ENCODE data around the gene PPP1R3E.

DNA sequence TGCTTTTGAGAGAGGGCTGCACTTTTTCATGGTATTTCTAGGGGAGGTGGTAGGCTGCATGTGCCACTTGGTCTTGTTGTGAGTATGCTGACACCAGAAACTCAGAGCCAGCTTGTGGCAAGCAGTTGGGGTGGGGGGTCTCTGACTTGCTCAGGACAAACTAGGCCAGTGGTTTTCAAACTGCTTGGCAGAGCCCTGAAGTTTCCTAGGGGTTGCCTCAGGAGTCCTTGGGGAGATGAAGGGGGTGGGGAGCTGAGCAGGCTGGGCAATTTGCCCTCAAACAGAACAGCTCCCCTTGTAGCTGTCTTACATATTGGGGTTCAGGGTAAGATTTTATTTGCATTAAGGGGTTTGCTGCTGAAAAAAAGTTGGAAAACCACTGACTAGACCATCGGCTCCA lies 7.9 kb upstream of the PPP1R3E start:
- no peak for TF ChIP-seq POLR2AphosphoS5 (IDR thresholded peaks at IDR 0.05; ENCODE audit: low read depth, low read length)
- TF ChIP-seq TAF1 (IDR thresholded peaks at IDR 0.05; ENCODE audit: borderline replicate concordance, low read depth, low read length), result no peak
- TF ChIP-seq, protein P1, sequence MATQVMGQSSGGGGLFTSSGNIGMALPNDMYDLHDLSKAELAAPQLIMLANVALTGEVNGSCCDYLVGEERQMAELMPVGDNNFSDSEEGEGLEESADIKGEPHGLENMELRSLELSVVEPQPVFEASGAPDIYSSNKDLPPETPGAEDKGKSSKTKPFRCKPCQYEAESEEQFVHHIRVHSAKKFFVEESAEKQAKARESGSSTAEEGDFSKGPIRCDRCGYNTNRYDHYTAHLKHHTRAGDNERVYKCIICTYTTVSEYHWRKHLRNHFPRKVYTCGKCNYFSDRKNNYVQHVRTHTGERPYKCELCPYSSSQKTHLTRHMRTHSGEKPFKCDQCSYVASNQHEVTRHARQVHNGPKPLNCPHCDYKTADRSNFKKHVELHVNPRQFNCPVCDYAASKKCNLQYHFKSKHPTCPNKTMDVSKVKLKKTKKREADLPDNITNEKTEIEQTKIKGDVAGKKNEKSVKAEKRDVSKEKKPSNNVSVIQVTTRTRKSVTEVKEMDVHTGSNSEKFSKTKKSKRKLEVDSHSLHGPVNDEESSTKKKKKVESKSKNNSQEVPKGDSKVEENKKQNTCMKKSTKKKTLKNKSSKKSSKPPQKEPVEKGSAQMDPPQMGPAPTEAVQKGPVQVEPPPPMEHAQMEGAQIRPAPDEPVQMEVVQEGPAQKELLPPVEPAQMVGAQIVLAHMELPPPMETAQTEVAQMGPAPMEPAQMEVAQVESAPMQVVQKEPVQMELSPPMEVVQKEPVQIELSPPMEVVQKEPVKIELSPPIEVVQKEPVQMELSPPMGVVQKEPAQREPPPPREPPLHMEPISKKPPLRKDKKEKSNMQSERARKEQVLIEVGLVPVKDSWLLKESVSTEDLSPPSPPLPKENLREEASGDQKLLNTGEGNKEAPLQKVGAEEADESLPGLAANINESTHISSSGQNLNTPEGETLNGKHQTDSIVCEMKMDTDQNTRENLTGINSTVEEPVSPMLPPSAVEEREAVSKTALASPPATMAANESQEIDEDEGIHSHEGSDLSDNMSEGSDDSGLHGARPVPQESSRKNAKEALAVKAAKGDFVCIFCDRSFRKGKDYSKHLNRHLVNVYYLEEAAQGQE (IDR thresholded peaks at IDR 0.05; ENCODE audit: low read depth, low read length), result no peak
- TF ChIP-seq, protein P2, sequence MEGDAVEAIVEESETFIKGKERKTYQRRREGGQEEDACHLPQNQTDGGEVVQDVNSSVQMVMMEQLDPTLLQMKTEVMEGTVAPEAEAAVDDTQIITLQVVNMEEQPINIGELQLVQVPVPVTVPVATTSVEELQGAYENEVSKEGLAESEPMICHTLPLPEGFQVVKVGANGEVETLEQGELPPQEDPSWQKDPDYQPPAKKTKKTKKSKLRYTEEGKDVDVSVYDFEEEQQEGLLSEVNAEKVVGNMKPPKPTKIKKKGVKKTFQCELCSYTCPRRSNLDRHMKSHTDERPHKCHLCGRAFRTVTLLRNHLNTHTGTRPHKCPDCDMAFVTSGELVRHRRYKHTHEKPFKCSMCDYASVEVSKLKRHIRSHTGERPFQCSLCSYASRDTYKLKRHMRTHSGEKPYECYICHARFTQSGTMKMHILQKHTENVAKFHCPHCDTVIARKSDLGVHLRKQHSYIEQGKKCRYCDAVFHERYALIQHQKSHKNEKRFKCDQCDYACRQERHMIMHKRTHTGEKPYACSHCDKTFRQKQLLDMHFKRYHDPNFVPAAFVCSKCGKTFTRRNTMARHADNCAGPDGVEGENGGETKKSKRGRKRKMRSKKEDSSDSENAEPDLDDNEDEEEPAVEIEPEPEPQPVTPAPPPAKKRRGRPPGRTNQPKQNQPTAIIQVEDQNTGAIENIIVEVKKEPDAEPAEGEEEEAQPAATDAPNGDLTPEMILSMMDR (IDR thresholded peaks at IDR 0.05), result no peak

All from SK-N-SH (cell line).